GM23248 (cell line): ENCODE measurements around the gene LRRC3.

Experiments used
- EZH2 ChIP-seq: fragments of 200-600 bp; sonication (generic); IDR thresholded peaks from 2 replicates; pipeline ENCODE4 v1.6.1; 2018; ENCODE audit warnings: antibody characterized with exemption, mild to moderate bottlenecking; ENCODE audit not compliant: insufficient read depth, poor library complexity, severe bottlenecking
- EZH2phosphoT487 ChIP-seq: fragments of 200-600 bp; sonication (generic); IDR thresholded peaks from 2 replicates; pipeline ENCODE4 v1.6.1; 2018; ENCODE audit warnings: antibody characterized with exemption, moderate library complexity, mild to moderate bottlenecking, low read depth; ENCODE audit not compliant: insufficient read depth

- TF ChIP-seq EZH2phosphoT487 (no peak), EZH2 (no peak)
Observed at GRCh38 chr21:44480200-44481053, 25.1 kb downstream of the LRRC3 start.
